SK-N-SH treated with all-trans-retinoic acid at 6 μM for 48 hours (cell line): Measurements from ENCODE around the gene STXBP1.

Source experiments
- ATAC-seq: fragments of 200-7000 bp; cut with Tn5 transposase; 3 replicates; pipeline ENCODE4 v1.9.1; 2020; ENCODE audit warnings: mild to moderate bottlenecking, moderate library complexity
- ARNTL ChIP-seq: fragments of 450-650 bp; formaldehyde crosslinking; IDR thresholded peaks from 2 replicates; pipeline ENCODE4 v1.5.0; 2020; ENCODE audit warnings: low read depth, mild to moderate bottlenecking, moderate library complexity, borderline replicate concordance
- BACH2 ChIP-seq: fragments of 250-450 bp; sonication (Bioruptor Pico); IDR thresholded peaks from 2 replicates; pipeline ENCODE4 v1.9.0; 2021; ENCODE audit warnings: mild to moderate bottlenecking, borderline replicate concordance
- CREB5 ChIP-seq: fragments of 250-450 bp; sonication (Bioruptor Pico); IDR thresholded peaks from 2 replicates; pipeline ENCODE4 v1.5.1; 2020; ENCODE audit warnings: low read depth, mild to moderate bottlenecking, moderate library complexity
- CSDC2 ChIP-seq: fragments of 250-450 bp; sonication (Bioruptor Pico); IDR thresholded peaks from 2 replicates; pipeline ENCODE4 v1.5.0; 2020; ENCODE audit warnings: mild to moderate bottlenecking, moderate library complexity
- CSRNP3 ChIP-seq: fragments of 250-450 bp; sonication (Bioruptor Pico); IDR thresholded peaks from 2 replicates; pipeline ENCODE4 v1.5.1; 2021; ENCODE audit warnings: mild to moderate bottlenecking, moderate library complexity
- ESRRG ChIP-seq: fragments of 250-450 bp; sonication (Bioruptor Pico); IDR thresholded peaks from 2 replicates; pipeline ENCODE4 v1.6.1; 2021; ENCODE audit warnings: mild to moderate bottlenecking
- GLIS3 ChIP-seq: fragments of 250-450 bp; sonication (Bioruptor Pico); IDR thresholded peaks from 2 replicates; pipeline ENCODE4 v1.5.0; 2020; ENCODE audit warnings: mild to moderate bottlenecking, moderate library complexity
- ISL1 ChIP-seq: fragments of 250-450 bp; sonication (Bioruptor Pico); IDR thresholded peaks from 2 replicates; pipeline ENCODE4 v2.1.2; 2022; ENCODE audit warnings: mild to moderate bottlenecking, moderate library complexity
- OSR1 ChIP-seq: fragments of 250-450 bp; sonication (Bioruptor Pico); IDR thresholded peaks from 2 replicates; pipeline ENCODE4 v1.8.0; 2022; ENCODE audit warnings: moderate library complexity, mild to moderate bottlenecking, inconsistent platforms
- PPARA ChIP-seq: fragments of 250-450 bp; sonication (Bioruptor Pico); IDR thresholded peaks from 2 replicates; pipeline ENCODE4 v1.5.0; 2020; ENCODE audit warnings: mild to moderate bottlenecking, borderline replicate concordance
- RARB ChIP-seq: fragments of 250-450 bp; sonication (Bioruptor Pico); IDR thresholded peaks from 2 replicates; pipeline ENCODE4 v1.8.0; 2021; ENCODE audit warnings: mild to moderate bottlenecking, moderate library complexity
- SNAI2 ChIP-seq: fragments of 250-450 bp; sonication (Bioruptor Pico); IDR thresholded peaks from 2 replicates; pipeline ENCODE4 v1.5.0; 2020; ENCODE audit warnings: mild to moderate bottlenecking, moderate library complexity
- TCF4 ChIP-seq: fragments of 250-450 bp; sonication (Bioruptor Pico); IDR thresholded peaks from 2 replicates; pipeline ENCODE4 v1.8.0; 2021; ENCODE audit warnings: mild to moderate bottlenecking, moderate library complexity, borderline replicate concordance
- TOX ChIP-seq: fragments of 250-450 bp; sonication (Bioruptor Pico); IDR thresholded peaks from 2 replicates; pipeline ENCODE4 v1.8.0; 2021; ENCODE audit warnings: mild to moderate bottlenecking, moderate library complexity, borderline replicate concordance
- ZC3H10 ChIP-seq: fragments of 250-450 bp; sonication (Bioruptor Pico); IDR thresholded peaks from 2 replicates; pipeline ENCODE4 v1.5.1; 2021; ENCODE audit warnings: mild to moderate bottlenecking, moderate library complexity
- ZFP3 ChIP-seq: fragments of 250-450 bp; sonication (Bioruptor Pico); IDR thresholded peaks from 2 replicates; pipeline ENCODE4 v1.5.0; 2020; ENCODE audit warnings: mild to moderate bottlenecking, moderate library complexity
- ZFP30 ChIP-seq: fragments of 450-650 bp; formaldehyde crosslinking; IDR thresholded peaks from 2 replicates; pipeline ENCODE4 v1.5.0; 2022; ENCODE audit warnings: mild to moderate bottlenecking, moderate library complexity
- ZNF565 ChIP-seq: fragments of 450-650 bp; formaldehyde crosslinking; conservative IDR thresholded peaks from 2 replicates; pipeline ENCODE4 v1.5.0; 2020; ENCODE audit warnings: low read depth, mild to moderate bottlenecking, moderate library complexity
- ZNF70 ChIP-seq: fragments of 450-650 bp; formaldehyde crosslinking; IDR thresholded peaks from 2 replicates; pipeline ENCODE4 v1.5.0; 2020; ENCODE audit warnings: mild to moderate bottlenecking, moderate library complexity
- ZNF8 ChIP-seq: fragments of 450-650 bp; formaldehyde crosslinking; IDR thresholded peaks from 2 replicates; pipeline ENCODE4 v1.5.0; 2020; ENCODE audit warnings: mild to moderate bottlenecking, moderate library complexity
- TF ChIP-seq, protein P1 (sequence below): fragments of 250-450 bp; sonication (Bioruptor Pico); IDR thresholded peaks from 2 replicates; pipeline ENCODE4 v1.8.0; 2020; ENCODE audit warnings: mild to moderate bottlenecking, moderate library complexity, borderline replicate concordance
- TF ChIP-seq, protein P2 (sequence below): fragments of 250-450 bp; sonication (Bioruptor Pico); IDR thresholded peaks from 2 replicates; pipeline ENCODE4 v1.5.0; 2020; ENCODE audit warnings: mild to moderate bottlenecking, moderate library complexity
- TF ChIP-seq, protein P3 (sequence below): fragments of 250-450 bp; sonication (Bioruptor Pico); IDR thresholded peaks from 2 replicates; pipeline ENCODE4 v1.8.0; 2021; ENCODE audit warnings: low read depth, mild to moderate bottlenecking, moderate library complexity, borderline replicate concordance

The STXBP1 gene

DNA sequence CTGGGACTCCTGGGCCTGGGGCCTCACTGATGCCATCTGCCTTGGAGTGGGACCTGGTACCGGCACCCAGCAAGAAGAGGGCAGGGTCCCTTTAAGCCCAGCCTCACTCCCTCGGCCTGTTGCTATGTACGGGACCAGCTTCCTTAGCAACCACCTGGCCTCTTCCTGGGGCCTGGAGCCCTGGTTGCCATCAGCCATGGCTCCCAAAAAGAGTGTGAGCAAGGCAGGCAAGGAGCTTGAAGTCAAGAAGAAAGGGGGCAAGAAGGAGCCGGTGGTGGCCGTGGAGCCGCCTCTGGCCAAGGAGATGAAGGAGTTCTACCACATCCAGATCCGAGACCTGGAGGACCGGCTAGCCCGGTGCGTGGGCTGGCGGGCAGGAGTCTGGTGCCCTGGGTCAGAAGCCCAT is 94.8 kb downstream of the STXBP1 start, which contains the start of gene CFAP157:
CFAP157 (plus strand) TSS at position 153 of the 406 bp plus-strand sequence; CDS start at position 197, 44 bp downstream.
- ATAC-seq = peak; percentile 67
- TF ChIP-seq, protein P1, sequence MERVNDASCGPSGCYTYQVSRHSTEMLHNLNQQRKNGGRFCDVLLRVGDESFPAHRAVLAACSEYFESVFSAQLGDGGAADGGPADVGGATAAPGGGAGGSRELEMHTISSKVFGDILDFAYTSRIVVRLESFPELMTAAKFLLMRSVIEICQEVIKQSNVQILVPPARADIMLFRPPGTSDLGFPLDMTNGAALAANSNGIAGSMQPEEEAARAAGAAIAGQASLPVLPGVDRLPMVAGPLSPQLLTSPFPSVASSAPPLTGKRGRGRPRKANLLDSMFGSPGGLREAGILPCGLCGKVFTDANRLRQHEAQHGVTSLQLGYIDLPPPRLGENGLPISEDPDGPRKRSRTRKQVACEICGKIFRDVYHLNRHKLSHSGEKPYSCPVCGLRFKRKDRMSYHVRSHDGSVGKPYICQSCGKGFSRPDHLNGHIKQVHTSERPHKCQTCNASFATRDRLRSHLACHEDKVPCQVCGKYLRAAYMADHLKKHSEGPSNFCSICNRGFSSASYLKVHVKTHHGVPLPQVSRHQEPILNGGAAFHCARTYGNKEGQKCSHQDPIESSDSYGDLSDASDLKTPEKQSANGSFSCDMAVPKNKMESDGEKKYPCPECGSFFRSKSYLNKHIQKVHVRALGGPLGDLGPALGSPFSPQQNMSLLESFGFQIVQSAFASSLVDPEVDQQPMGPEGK = no peak
- TF ChIP-seq CSDC2 (CRISPR knock-in tag) (no peak), CREB5 (CRISPR knock-in tag) (no peak), ZNF70 (CRISPR knock-in tag) (no peak), ARNTL (CRISPR knock-in tag) (no peak), ISL1 (CRISPR knock-in tag) (no peak), PPARA (CRISPR knock-in tag) (no peak), BACH2 (CRISPR knock-in tag) (no peak), ZNF565 (CRISPR knock-in tag) (no peak), TCF4 (CRISPR knock-in tag) (no peak), ZNF8 (CRISPR knock-in tag) (no peak), SNAI2 (no peak), ZFP30 (CRISPR knock-in tag) (no peak), ZC3H10 (CRISPR knock-in tag) (no peak), ESRRG (CRISPR knock-in tag) (no peak), GLIS3 (CRISPR knock-in tag) (no peak)
- TF ChIP-seq, protein P2, sequence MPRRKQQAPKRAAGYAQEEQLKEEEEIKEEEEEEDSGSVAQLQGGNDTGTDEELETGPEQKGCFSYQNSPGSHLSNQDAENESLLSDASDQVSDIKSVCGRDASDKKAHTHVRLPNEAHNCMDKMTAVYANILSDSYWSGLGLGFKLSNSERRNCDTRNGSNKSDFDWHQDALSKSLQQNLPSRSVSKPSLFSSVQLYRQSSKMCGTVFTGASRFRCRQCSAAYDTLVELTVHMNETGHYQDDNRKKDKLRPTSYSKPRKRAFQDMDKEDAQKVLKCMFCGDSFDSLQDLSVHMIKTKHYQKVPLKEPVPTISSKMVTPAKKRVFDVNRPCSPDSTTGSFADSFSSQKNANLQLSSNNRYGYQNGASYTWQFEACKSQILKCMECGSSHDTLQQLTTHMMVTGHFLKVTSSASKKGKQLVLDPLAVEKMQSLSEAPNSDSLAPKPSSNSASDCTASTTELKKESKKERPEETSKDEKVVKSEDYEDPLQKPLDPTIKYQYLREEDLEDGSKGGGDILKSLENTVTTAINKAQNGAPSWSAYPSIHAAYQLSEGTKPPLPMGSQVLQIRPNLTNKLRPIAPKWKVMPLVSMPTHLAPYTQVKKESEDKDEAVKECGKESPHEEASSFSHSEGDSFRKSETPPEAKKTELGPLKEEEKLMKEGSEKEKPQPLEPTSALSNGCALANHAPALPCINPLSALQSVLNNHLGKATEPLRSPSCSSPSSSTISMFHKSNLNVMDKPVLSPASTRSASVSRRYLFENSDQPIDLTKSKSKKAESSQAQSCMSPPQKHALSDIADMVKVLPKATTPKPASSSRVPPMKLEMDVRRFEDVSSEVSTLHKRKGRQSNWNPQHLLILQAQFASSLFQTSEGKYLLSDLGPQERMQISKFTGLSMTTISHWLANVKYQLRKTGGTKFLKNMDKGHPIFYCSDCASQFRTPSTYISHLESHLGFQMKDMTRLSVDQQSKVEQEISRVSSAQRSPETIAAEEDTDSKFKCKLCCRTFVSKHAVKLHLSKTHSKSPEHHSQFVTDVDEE (CRISPR knock-in tag) = no peak
- TF ChIP-seq, protein P3, sequence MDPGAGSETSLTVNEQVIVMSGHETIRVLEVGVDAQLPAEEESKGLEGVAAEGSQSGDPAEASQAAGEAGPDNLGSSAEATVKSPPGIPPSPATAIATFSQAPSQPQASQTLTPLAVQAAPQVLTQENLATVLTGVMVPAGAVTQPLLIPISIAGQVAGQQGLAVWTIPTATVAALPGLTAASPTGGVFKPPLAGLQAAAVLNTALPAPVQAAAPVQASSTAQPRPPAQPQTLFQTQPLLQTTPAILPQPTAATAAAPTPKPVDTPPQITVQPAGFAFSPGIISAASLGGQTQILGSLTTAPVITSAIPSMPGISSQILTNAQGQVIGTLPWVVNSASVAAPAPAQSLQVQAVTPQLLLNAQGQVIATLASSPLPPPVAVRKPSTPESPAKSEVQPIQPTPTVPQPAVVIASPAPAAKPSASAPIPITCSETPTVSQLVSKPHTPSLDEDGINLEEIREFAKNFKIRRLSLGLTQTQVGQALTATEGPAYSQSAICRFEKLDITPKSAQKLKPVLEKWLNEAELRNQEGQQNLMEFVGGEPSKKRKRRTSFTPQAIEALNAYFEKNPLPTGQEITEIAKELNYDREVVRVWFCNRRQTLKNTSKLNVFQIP (CRISPR knock-in tag) = no peak

- TF ChIP-seq OSR1 (CRISPR knock-in tag) = no peak
- TF ChIP-seq CSRNP3 (CRISPR knock-in tag) = no peak
- no peak for TF ChIP-seq ZNF70 (CRISPR knock-in tag)
- no peak for TF ChIP-seq TCF4 (CRISPR knock-in tag)
- no peak for TF ChIP-seq BACH2 (CRISPR knock-in tag)
- no peak for TF ChIP-seq CREB5 (CRISPR knock-in tag)
- TF ChIP-seq, protein P1 = no peak
- no peak for TF ChIP-seq ZFP30 (CRISPR knock-in tag)
- TF ChIP-seq CSDC2 (CRISPR knock-in tag) = no peak
- TF ChIP-seq ZNF8 (CRISPR knock-in tag) = no peak
- TF ChIP-seq TOX (CRISPR knock-in tag) = no peak
- TF ChIP-seq ISL1 (CRISPR knock-in tag) = no peak
- no peak for TF ChIP-seq ZNF565 (CRISPR knock-in tag)
- TF ChIP-seq PPARA (CRISPR knock-in tag) = no peak
- TF ChIP-seq ESRRG (CRISPR knock-in tag) = no peak
- TF ChIP-seq SNAI2 = no peak
- TF ChIP-seq ZFP3 (CRISPR knock-in tag) = no peak
- TF ChIP-seq, protein P3 (CRISPR knock-in tag) = no peak
- no peak for TF ChIP-seq RARB (CRISPR knock-in tag)
- no peak for TF ChIP-seq GLIS3 (CRISPR knock-in tag)
- no peak for ATAC-seq
Measured at GRCh38 chr9:127707766-127708165, 95.7 kb downstream of the STXBP1 start.
